Calu3 (cell line): Measurements from ENCODE around the gene ENC1. TPM values are rescaled to one million over a fixed set of nuclear protein-coding genes. Genes with fewer than 3 reads are reported as not detected.
A peak's percentile ranks its signal among the peaks of the same experiment; 100 is the strongest.

ENCODE experiments used
- BruUV-seq: library from RNA; stranded (reverse); fragments of 400-500 nt; replicated peaks from 2 replicates; lab custom pipeline; 2021; lab: Mats Ljungman, UMichigan
- CTCF ChIA-PET: fragments of 300-600 bp; sonication (Branson Sonifier 250); formaldehyde crosslinking; loops from one replicate; lab custom pipeline; 2022; ENCODE audit warnings: antibody characterized with exemption; lab: Charles Lee
- DNase-seq: peaks from one replicate; pipeline ENCODE4 v3.0.0; 2022
- H3K27ac Mint-ChIP-seq: one replicate; pipeline ENCODE4 v1.8.0; 2022; ENCODE audit warnings: mixed read lengths; ENCODE audit not compliant: unreplicated experiment
- H3K27me3 Mint-ChIP-seq: one replicate; pipeline ENCODE4 v1.8.0; 2022; ENCODE audit warnings: mixed read lengths; ENCODE audit not compliant: unreplicated experiment
- H3K36me3 Mint-ChIP-seq: one replicate; pipeline ENCODE4 v1.8.0; 2022; ENCODE audit warnings: mild to moderate bottlenecking, moderate library complexity, mixed read lengths; ENCODE audit not compliant: insufficient read depth, unreplicated experiment
- H3K4me1 Mint-ChIP-seq: one replicate; pipeline ENCODE4 v1.8.0; 2022; ENCODE audit warnings: mild to moderate bottlenecking, low read depth, mixed read lengths; ENCODE audit not compliant: unreplicated experiment
- H3K4me3 Mint-ChIP-seq: one replicate; pipeline ENCODE4 v1.8.0; 2022; ENCODE audit warnings: mild to moderate bottlenecking, low read depth, moderate library complexity, mixed read lengths; ENCODE audit not compliant: unreplicated experiment
- H3K9me3 Mint-ChIP-seq: one replicate; pipeline ENCODE4 v1.8.0; 2022; ENCODE audit warnings: low read depth, mixed read lengths; ENCODE audit not compliant: unreplicated experiment
- intact Hi-C: fragments of 100-400 bp; cut with micrococcal nuclease; formaldehyde crosslinking; loops from one replicate; pipeline ENCODE4 v1.10.0; 2022; ENCODE audit not compliant: unreplicated experiment
- total RNA-seq: library from RNA; stranded (reverse); gene quantifications from 2 replicates; pipeline ENCODE4 v1.2.3, GENCODE V29; 2022
- TF ChIP-seq, protein P1 (sequence below): fragments of 200-600 bp; IDR thresholded peaks from one replicate; pipeline ENCODE4 v1.8.0; 2022; ENCODE audit warnings: antibody characterized with exemption; ENCODE audit not compliant: unreplicated experiment

ENC1 gene
- total RNA-seq, 1 experiment from 2014 or later: 91.6 TPM

GRCh38 chr5:74639807-74640449 is 600 bp downstream of the ENC1 start:
- H3K27ac Mint-ChIP-seq: peak overlapping the region; percentile 64
- H3K4me1 Mint-ChIP-seq: peaks cover 60% of the 10 kb centered on the region
- H3K36me3 Mint-ChIP-seq: peaks cover 79% of the 10 kb centered on the region
- TF ChIP-seq, protein P1, sequence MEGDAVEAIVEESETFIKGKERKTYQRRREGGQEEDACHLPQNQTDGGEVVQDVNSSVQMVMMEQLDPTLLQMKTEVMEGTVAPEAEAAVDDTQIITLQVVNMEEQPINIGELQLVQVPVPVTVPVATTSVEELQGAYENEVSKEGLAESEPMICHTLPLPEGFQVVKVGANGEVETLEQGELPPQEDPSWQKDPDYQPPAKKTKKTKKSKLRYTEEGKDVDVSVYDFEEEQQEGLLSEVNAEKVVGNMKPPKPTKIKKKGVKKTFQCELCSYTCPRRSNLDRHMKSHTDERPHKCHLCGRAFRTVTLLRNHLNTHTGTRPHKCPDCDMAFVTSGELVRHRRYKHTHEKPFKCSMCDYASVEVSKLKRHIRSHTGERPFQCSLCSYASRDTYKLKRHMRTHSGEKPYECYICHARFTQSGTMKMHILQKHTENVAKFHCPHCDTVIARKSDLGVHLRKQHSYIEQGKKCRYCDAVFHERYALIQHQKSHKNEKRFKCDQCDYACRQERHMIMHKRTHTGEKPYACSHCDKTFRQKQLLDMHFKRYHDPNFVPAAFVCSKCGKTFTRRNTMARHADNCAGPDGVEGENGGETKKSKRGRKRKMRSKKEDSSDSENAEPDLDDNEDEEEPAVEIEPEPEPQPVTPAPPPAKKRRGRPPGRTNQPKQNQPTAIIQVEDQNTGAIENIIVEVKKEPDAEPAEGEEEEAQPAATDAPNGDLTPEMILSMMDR: no peak
- CTCF ChIA-PET: interaction anchor here (0.6 to 3.7 kb wide), 15 partner anchors 9 to 738 kb away, joined by 3 to 30 read pairs (median 4); no protein-coding TSS in a partner anchor
- H3K27me3 Mint-ChIP-seq: no peaks in the 10 kb centered on the region
- intact Hi-C loops: loop anchor here (2.0 to 10.0 kb wide), 11 partner anchors 51 to 1045 kb away; no protein-coding TSS in a partner anchor
- peak; percentile 59 for DNase-seq
- H3K4me3 Mint-ChIP-seq: peak overlapping the region; percentile 92
- no peaks in the 10 kb centered on the region for H3K9me3 Mint-ChIP-seq
- BruUV-seq: no TSS peak

- Mint-ChIP-seq H3K27ac (peak overlapping the region; percentile 64), H3K4me1 (peaks cover 66% of the 10 kb centered on the region), H3K4me3 (peak overlapping the region; percentile 92), H3K36me3 (peaks cover 86% of the 10 kb centered on the region), H3K9me3 (no peaks in the 10 kb centered on the region), H3K27me3 (no peaks in the 10 kb centered on the region)
- intact Hi-C loops: loop anchor here (2.0 kb wide), 2 partner anchors 50 to 138 kb away; no protein-coding TSS in a partner anchor
- DNase-seq: no peak
- CTCF ChIA-PET: interaction anchor here (0.7 to 3.7 kb wide), 3 partner anchors 41 to 495 kb away, joined by 3 to 30 read pairs (median 4); no protein-coding TSS in a partner anchor
- BruUV-seq: TSS peak; percentile 32
- TF ChIP-seq, protein P1: no peak
Measured at GRCh38 chr5:74638970-74639806, 1.3 kb downstream of the ENC1 start.

- Mint-ChIP-seq H3K4me1 (peaks cover 71% of the 10 kb centered on the region), H3K27me3 (no peaks in the 10 kb centered on the region), H3K36me3 (peaks cover 91% of the 10 kb centered on the region), H3K4me3 (peak overlapping the region; percentile 92), H3K27ac (peak overlapping the region; percentile 64), H3K9me3 (no peaks in the 10 kb centered on the region)
- DNase-seq: no peak
- CTCF ChIA-PET: interaction anchor here (1.3 to 3.7 kb wide), 3 partner anchors 40 to 243 kb away, joined by 3 to 30 read pairs (median 3); no protein-coding TSS in a partner anchor
- TF ChIP-seq, protein P1: no peak
- intact Hi-C loops: loop anchor here (2.0 kb wide), 2 partner anchors 50 to 138 kb away; no protein-coding TSS in a partner anchor
- BruUV-seq: no TSS peak
Measured at GRCh38 chr5:74638544-74638969, 2.0 kb downstream of the ENC1 start.

- peak; percentile 59 for DNase-seq
- Mint-ChIP-seq H3K27ac (peak overlapping the region; percentile 64), H3K4me1 (peaks cover 71% of the 10 kb centered on the region)
Measured at GRCh38 chr5:74636552-74636951, 4.0 kb downstream of the ENC1 start.

More at GRCh38 chr5:74636552-74636951, 4.0 kb downstream of the ENC1 start:
- Mint-ChIP-seq H3K9me3 (no peaks in the 10 kb centered on the region), H3K27me3 (no peaks in the 10 kb centered on the region), H3K36me3 (peaks cover 99% of the 10 kb centered on the region), H3K4me3 (peak overlapping the region; percentile 92)
- TF ChIP-seq, protein P1: no peak
- BruUV-seq: no TSS peak
- intact Hi-C loops: no loop called here
- CTCF ChIA-PET: interaction anchor here (0.5 to 1.2 kb wide), 7 partner anchors 13 to 813 kb away, joined by 3 to 9 read pairs (median 3); no protein-coding TSS in a partner anchor
